HepG2 (cell line): ENCODE data around the gene MRPL10. TPM values are rescaled to one million over a fixed set of nuclear protein-coding genes. Genes with fewer than 3 reads are reported as not detected.
A peak's percentile ranks its signal among the peaks of the same experiment; 100 is the strongest.

Experiments used
- ATM ChIP-seq: fragments of 450-650 bp; IDR thresholded peaks from 2 replicates; pipeline ENCODE4 v1.7.1; 2017; ENCODE audit warnings: mild to moderate bottlenecking, borderline replicate concordance
- ATRX ChIP-seq: sonication (generic); formaldehyde crosslinking; IDR thresholded peaks from 2 replicates; pipeline ENCODE4 v1.4.0; 2020; ENCODE audit warnings: missing genetic modification reagents, borderline replicate concordance
- BCL6 ChIP-seq: IDR thresholded peaks from 2 replicates; pipeline ENCODE4 v1.6.1; 2016; ENCODE audit warnings: missing genetic modification reagents, missing compliant biosample characterization
- CHD2 ChIP-seq: IDR thresholded peaks from 2 replicates; pipeline ENCODE4 v1.6.1; 2011; ENCODE audit warnings: low read depth, low read length, improper control_type of control experiment
- GABPA ChIP-seq, 2 experiments: IDR thresholded peaks; 2 replicates each; pipeline ENCODE4 v1.6.1; 2011 to 2016; ENCODE audit warnings: low read depth in 2 of 2, low read length in 1 of 2, missing biosample characterization in 1 of 2, missing genetic modification characterization in 1 of 2
- HMGA1 ChIP-seq: sonication (generic); formaldehyde crosslinking; conservative IDR thresholded peaks from 2 replicates; pipeline ENCODE4 v1.4.0; 2020; ENCODE audit warnings: missing genetic modification reagents
- MBD4 ChIP-seq: IDR thresholded peaks from 2 replicates; pipeline ENCODE4 v1.6.1; 2012; ENCODE audit warnings: low read length, inconsistent platforms, borderline replicate concordance
- MEIS2 ChIP-seq: sonication (generic); formaldehyde crosslinking; IDR thresholded peaks from 2 replicates; pipeline ENCODE4 v1.9.0; 2021; ENCODE audit warnings: mild to moderate bottlenecking, missing genetic modification reagents
- MYNN ChIP-seq: sonication (generic); formaldehyde crosslinking; IDR thresholded peaks from 2 replicates; pipeline ENCODE4 v1.4.0; 2020; ENCODE audit warnings: mild to moderate bottlenecking, low read depth, missing genetic modification reagents
- NFKBIZ ChIP-seq: IDR thresholded peaks from 2 replicates; pipeline ENCODE4 v1.6.1; 2018; ENCODE audit warnings: missing genetic modification reagents, missing compliant biosample characterization
- POLR2AphosphoS2 ChIP-seq: IDR thresholded peaks from 2 replicates; pipeline ENCODE4 v1.6.1; 2011; ENCODE audit warnings: low read depth, low read length, improper control_type of control experiment
- RBM39 ChIP-seq: fragments of 200-400 bp; formaldehyde crosslinking; IDR thresholded peaks from one replicate; pipeline ENCODE4 v1.6.1; 2018; ENCODE audit warnings: antibody characterized with exemption, mild to moderate bottlenecking, low read depth, low read length; ENCODE audit not compliant: poor library complexity, severe bottlenecking
- SRSF9 ChIP-seq: fragments of 200-400 bp; formaldehyde crosslinking; IDR thresholded peaks from 2 replicates; pipeline ENCODE4 v1.6.1; 2018; ENCODE audit warnings: borderline replicate concordance, mild to moderate bottlenecking, low read depth, low read length; ENCODE audit not compliant: insufficient read depth, poor library complexity, severe bottlenecking
- THAP7 ChIP-seq: sonication (generic); formaldehyde crosslinking; IDR thresholded peaks from 2 replicates; pipeline ENCODE4 v1.8.1; 2023; ENCODE audit warnings: mild to moderate bottlenecking, missing genetic modification reagents
- ZNF234 ChIP-seq: sonication (generic); formaldehyde crosslinking; conservative IDR thresholded peaks from 2 replicates; pipeline ENCODE4 v1.5.1; 2020; ENCODE audit warnings: mild to moderate bottlenecking, missing genetic modification reagents
- ZNF276 ChIP-seq: sonication (generic); formaldehyde crosslinking; IDR thresholded peaks from 2 replicates; pipeline ENCODE4 v1.4.0; 2020; ENCODE audit warnings: mild to moderate bottlenecking, low read depth, missing genetic modification reagents
- ZNF484 ChIP-seq: sonication (generic); formaldehyde crosslinking; IDR thresholded peaks from 2 replicates; pipeline ENCODE4 v1.5.1; 2020; ENCODE audit warnings: mild to moderate bottlenecking, low read depth, missing genetic modification reagents, borderline replicate concordance
- ZNF512B ChIP-seq: sonication (generic); formaldehyde crosslinking; IDR thresholded peaks from 2 replicates; pipeline ENCODE4 v1.5.1; 2020; ENCODE audit warnings: missing genetic modification reagents, mild to moderate bottlenecking, borderline replicate concordance
- ZNF556 ChIP-seq: sonication (generic); formaldehyde crosslinking; IDR thresholded peaks from 2 replicates; pipeline ENCODE4 v1.4.0; 2020; ENCODE audit warnings: mild to moderate bottlenecking, missing genetic modification reagents, borderline replicate concordance
- ZNF576 ChIP-seq: sonication (generic); formaldehyde crosslinking; IDR thresholded peaks from 2 replicates; pipeline ENCODE4 v1.4.0; 2020; ENCODE audit warnings: mild to moderate bottlenecking, missing genetic modification reagents
- ZNF879 ChIP-seq: sonication (generic); formaldehyde crosslinking; IDR thresholded peaks from 2 replicates; pipeline ENCODE4 v1.8.1; 2023; ENCODE audit warnings: missing genetic modification reagents
- polyA plus RNA-seq, 8 experiments: library from polyadenylated mRNA; depleted of rRNA in 3 of 8; stranded (reverse) in 7 of 8; unstranded in 1 of 8; fragments of >200 nt; fragmentation: Illumina TruSeq in 4 of 8; extraction: Trizol in 4 of 8; gene quantifications; 2 replicates each; pipeline versions ENCODE4 v1.2.1 to v1.2.3, GENCODE V29; 2011 to 2016; ENCODE audit warnings: low read depth in 4 of 8, missing spikeins in 1 of 8, mixed read lengths in 1 of 8; ENCODE audit not compliant: insufficient read depth in 1 of 8
- total RNA-seq, 5 experiments: library from RNA; depleted of rRNA; stranded (reverse); fragments of >200 nt; fragmentation: Illumina TruSeq; extraction: Trizol; gene quantifications; 2 replicates each; pipeline ENCODE4 v1.2.3, GENCODE V29; 2016; ENCODE audit warnings: low read depth in 1 of 5

Gene MRPL10
- total and polyA plus RNA-seq, 2 of the 13 experiments (the other 11 are each of a cell fraction or from before 2014, with no cell fraction given), result 56.7 to 149 TPM

GRCh38 chr17:47831003-47831933 lies at the start of gene MRPL10, which contains the start of gene LRRC46 (continued):
- TF ChIP-seq POLR2AphosphoS2 (no peak), ATRX (CRISPR knock-in tag) (0 out of 2 replicates have a peak, but pooled peaks have one; percentile 30), ZNF234 (CRISPR knock-in tag) (no peak), ZNF556 (CRISPR knock-in tag) (peak; percentile 90; the same call in 1 of the 2 replicates), BCL6 (peak; percentile 49), MEIS2 (CRISPR knock-in tag) (no peak; the same call in 1 of the 2 replicates), MYNN (CRISPR knock-in tag) (0 out of 2 replicates have a peak, but pooled peaks have one; percentile 82), THAP7 (CRISPR knock-in tag) (peak; percentile 83), ZNF276 (CRISPR knock-in tag) (0 out of 2 replicates have a peak, but pooled peaks have one; percentile 11), RBM39 (peak; percentile 87), HMGA1 (no peak), CHD2 (no peak), MBD4 (no peak), ZNF879 (CRISPR knock-in tag) (no peak), ATM (no peak), GABPA (IDR thresholded peaks at IDR 0.05; ENCODE audit: low read depth, low read length) (peak; percentile 92), GABPA (CRISPR knock-in tag; IDR thresholded peaks at IDR 0.05; ENCODE audit: low read depth) (peak; percentile 97), SRSF9 (no peak), NFKBIZ (CRISPR knock-in tag) (peak; percentile 56; the same call in 1 of the 2 replicates), ZNF512B (CRISPR knock-in tag) (no peak), ZNF484 (0 out of 2 replicates have a peak, but pooled peaks have one; percentile 31), ZNF576 (CRISPR knock-in tag) (no peak)
